Adrenal gland (tissue), 12 donors: Measurements from ENCODE around the gene ANKRD10. TPM values are rescaled to one million over a fixed set of nuclear protein-coding genes. Genes with fewer than 3 reads are reported as not detected.

Source experiments
- DNase-seq, 7 donors: peaks; one replicate each; pipeline ENCODE4 v3.0.0-alpha.2; 2019 to 2020
- H3K27ac ChIP-seq, 5 donors: fragments of 200-600 bp; sonication (generic) in 4 of 5; 1 replicate in 3 of 5; 2 replicates in 2 of 5; pipeline versions ENCODE4 v1.5.1 to v1.8.0; 2016 to 2020; ENCODE audit warnings: mild to moderate bottlenecking in 1 of 5
- H3K27me3 ChIP-seq: fragments of 200-600 bp; 2 replicates; pipeline ENCODE4 v1.8.0; 2021
- H3K36me3 ChIP-seq, 2 donors: fragments of 200-600 bp; replicated peaks in 1 of 2; 1 replicate in 1 of 2; 2 replicates in 1 of 2; pipeline versions ENCODE4 v1.5.1 to v1.8.0; 2018 to 2022
- H3K4me1 ChIP-seq, 2 donors: fragments of 200-600 bp; replicated peaks in 1 of 2; 1 replicate in 1 of 2; 2 replicates in 1 of 2; pipeline versions ENCODE4 v1.5.1 to v1.8.0; 2018 to 2021
- H3K4me3 ChIP-seq, 4 donors: fragments of 200-600 bp; sonication (generic) in 3 of 4; one replicate each; pipeline ENCODE4 v1.5.1; 2016 to 2018
- H3K9me3 ChIP-seq, 3 donors: fragments of 200-600 bp; sonication (generic) in 1 of 3; replicated peaks in 1 of 3; 1 replicate in 2 of 3; 2 replicates in 1 of 3; pipeline versions ENCODE4 v1.5.1 to v1.8.0; 2016 to 2021
- CTCF ChIP-seq, 6 experiments: fragments of 450-650 bp in 4 of 6; fragments of 200-600 bp in 2 of 6; sonication (generic) in 1 of 6; IDR thresholded peaks; 1 replicate in 5 of 6; 2 replicates in 1 of 6; pipeline versions ENCODE4 v1.5.1 to v1.8.0; 2016 to 2021; ENCODE audit warnings: antibody characterized with exemption in 6 of 6, mild to moderate bottlenecking in 2 of 6, moderate library complexity in 1 of 6
- POLR2A ChIP-seq, 2 donors: fragments of 450-650 bp; IDR thresholded peaks; one replicate each; pipeline ENCODE4 v1.6.1; 2017; ENCODE audit warnings: antibody characterized with exemption in 2 of 2, mild to moderate bottlenecking in 2 of 2, moderate library complexity in 1 of 2
- WGBS, 4 donors: extraction: QIAGEN DNeasy Blood & Tissue Kit in 2 of 4; methylation state at CpG; one replicate each; pipeline versions ENCODE4 v1.1.5 to v1.1.7; 2013 to 2017; 5-methylcytosine and 5-hydroxymethylcytosine counted together
- intact Hi-C, 2 donors: fragments of 100-400 bp; cut with DNase I; formaldehyde crosslinking; loops; one replicate each; pipeline versions ENCODE4 v1.14.1 to v1.15.0; 2022 to 2023
- polyA plus RNA-seq, 3 donors: library from polyadenylated mRNA; stranded (reverse); fragments of 200-250 nt in 2 of 3; fragments of 350-450 nt in 1 of 3; fragmentation: Illumina TruSeq in 1 of 3; extraction: RNeasy Lipid Tissue Mini Kit (QIAGEN cat#74804) in 1 of 3; gene quantifications; one replicate each; pipeline ENCODE4 v1.2.3, GENCODE V29; 2013 to 2014
- total RNA-seq, 9 donors: library from RNA; depleted of rRNA in 4 of 9; stranded (reverse); fragments of >200 nt in 4 of 9; fragments of 120-200 nt in 1 of 9; fragmentation: NEBNext Ultra II Directional in 1 of 9; extraction: Animal tissue kit (Norgen Biotek cat#: 25700) in 1 of 9; gene quantifications; one replicate each; pipeline versions ENCODE4 v1.1.0 to v1.2.4, GENCODE V29; 2013 to 2023
- donor health status: healthy with polysubstance abuse.
- donor health status: Bipolar disorder and iron deficiency.
- donor health status: DM: yes; HTN: yes; CAD: no.
- donor health status: DM: no; HTN: no; CAD: no.
- donor health status: DM: no; HTN: no; CAD: no.
- donor health status: DM: yes; HTN: yes; CAD: no.

Gene ANKRD10
- total and polyA plus RNA-seq, 12 donors: 36.5 to 159 (median 101) TPM

- no peaks in the 10 kb centered on the region for H3K27me3 ChIP-seq
- no peak for TF ChIP-seq CTCF (IDR thresholded peaks at IDR 0.05)
- TF ChIP-seq POLR2A (IDR thresholded peaks at IDR 0.05): no peak
- H3K27ac ChIP-seq: no peak overlapping the region
- no peak for DNase-seq
- WGBS, 4 donors: 88 to 90% (median 89%) methylated on average over 20 to 24 of the region's 24 CpGs
- no peaks in the 10 kb centered on the region for H3K9me3 ChIP-seq
- no peaks in the 10 kb centered on the region for H3K36me3 ChIP-seq
- intact Hi-C loops: loop anchor here in 1 of 2 donors (10.0 kb wide), 1 partner anchor 100 kb away; no protein-coding TSS in a partner anchor
- H3K4me3 ChIP-seq: no peak overlapping the region
- H3K4me1 ChIP-seq: no peaks in the 10 kb centered on the region
Observed at GRCh38 chr13:110944968-110945927, 30.4 kb upstream of the ANKRD10 start.

DNA sequence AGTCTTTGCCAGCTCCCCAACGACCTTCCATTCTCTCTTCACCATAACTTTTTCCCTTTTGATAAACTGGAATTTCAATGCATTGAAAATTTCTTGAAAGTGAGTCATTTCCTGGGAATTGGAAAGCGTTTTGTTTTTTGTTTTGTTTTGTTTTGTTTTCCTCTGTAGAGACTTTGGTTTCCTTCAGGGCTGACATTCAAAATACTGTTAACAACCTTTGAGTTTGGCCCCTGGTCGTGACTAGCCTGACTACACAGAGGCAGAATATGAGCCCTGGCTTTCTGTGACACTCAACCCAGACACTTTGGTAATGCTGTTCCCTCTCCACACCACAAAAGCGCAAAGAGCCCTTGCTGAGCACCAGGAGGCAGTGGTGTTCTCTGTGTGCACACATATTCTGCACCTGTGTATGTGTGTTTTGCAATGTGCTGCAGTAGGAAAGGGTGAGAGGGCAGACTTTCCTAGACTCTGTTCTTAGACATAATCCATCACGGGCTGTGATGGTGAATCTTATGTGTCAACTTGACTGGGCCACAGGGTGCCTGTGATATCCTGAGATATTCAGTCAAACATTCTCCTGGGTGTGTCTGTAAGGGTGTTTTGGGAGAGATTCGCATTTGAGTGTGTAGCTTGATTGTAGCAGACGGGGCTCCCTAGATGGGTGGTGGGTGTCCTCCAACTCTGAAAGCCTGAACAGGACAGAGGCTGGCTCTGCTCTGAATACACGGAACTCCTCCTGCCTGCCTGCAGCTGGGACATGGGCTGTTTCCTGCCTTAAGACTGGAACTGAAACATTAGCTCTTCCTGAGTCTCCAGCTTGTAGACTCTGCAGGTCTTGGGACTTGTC lies 29.5 kb upstream of the ANKRD10 start:
- TF ChIP-seq CTCF (IDR thresholded peaks at IDR 0.05) (peak; percentile 18 to 55 (median 45)), POLR2A (IDR thresholded peaks at IDR 0.05) (no peak)
- 47 to 59% (median 57%) methylated on average over 6 to 8 of the region's 8 CpGs for WGBS, 4 donors
- H3K27ac ChIP-seq: peak overlapping the region in 1 of 5 donors; percentile 17

DNA sequence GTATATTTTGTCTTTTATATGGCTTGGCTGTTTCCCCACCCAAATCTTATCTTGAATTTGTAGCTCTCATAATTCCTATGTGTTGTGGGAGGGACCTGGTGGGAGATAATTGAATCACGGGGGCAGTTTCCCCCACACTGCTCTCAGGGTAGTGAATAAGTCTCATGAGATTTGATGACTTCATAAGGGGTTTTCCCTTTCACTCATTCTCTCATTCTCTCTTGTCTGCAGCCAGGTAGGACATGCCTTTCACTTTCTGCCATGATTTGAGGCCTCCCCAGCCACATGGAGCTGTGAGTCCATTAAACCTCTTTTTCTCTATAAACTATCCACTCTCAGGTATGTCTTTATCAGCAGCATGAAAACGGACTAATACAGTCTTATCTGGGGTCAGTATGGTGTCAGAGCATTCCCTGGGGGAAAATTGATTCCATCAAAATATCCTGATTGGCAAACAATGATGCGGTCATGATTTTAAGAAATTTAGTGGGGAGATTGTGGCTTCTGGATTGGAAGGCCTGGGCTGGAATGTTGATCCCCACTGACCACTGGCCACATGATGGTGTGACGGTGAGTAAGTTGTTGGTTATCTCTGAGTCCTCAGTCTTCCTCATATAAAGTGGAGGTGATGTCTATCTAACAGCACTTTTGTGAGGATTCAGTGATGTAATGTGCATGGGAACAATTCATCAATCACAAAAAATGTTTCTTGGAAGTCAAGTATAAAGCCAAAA lies 27.5 kb upstream of the ANKRD10 start:
- H3K4me3 ChIP-seq: no peak overlapping the region
- H3K36me3 ChIP-seq: no peaks in the 10 kb centered on the region
- H3K27ac ChIP-seq: no peak overlapping the region
- WGBS, 4 donors: 76 to 85% (median 80%) methylated on average over 4 of the region's 4 CpGs
- H3K9me3 ChIP-seq: no peaks in the 10 kb centered on the region
- H3K4me1 ChIP-seq: no peaks in the 10 kb centered on the region
- H3K27me3 ChIP-seq: no peaks in the 10 kb centered on the region
- DNase-seq: no peak
- TF ChIP-seq POLR2A (IDR thresholded peaks at IDR 0.05): no peak
- no peak for TF ChIP-seq CTCF (IDR thresholded peaks at IDR 0.05)
- intact Hi-C loops: loop anchor here in 1 of 2 donors (10.0 kb wide), 1 partner anchor 102 kb away; no protein-coding TSS in a partner anchor

More for the DNA sequence above, 29.5 kb upstream of the ANKRD10 start:
- H3K9me3 ChIP-seq: no peaks in the 10 kb centered on the region
- no peaks in the 10 kb centered on the region for H3K27me3 ChIP-seq
- no peak overlapping the region for H3K4me3 ChIP-seq
- DNase-seq: peak in 5 of 7 donors; percentile 24 to 51 (median 47)
- H3K4me1 ChIP-seq: no peaks in the 10 kb centered on the region
- intact Hi-C loops: loop anchor here in 1 of 2 donors (10.0 kb wide), 1 partner anchor 100 kb away; no protein-coding TSS in a partner anchor
- no peaks in the 10 kb centered on the region for H3K36me3 ChIP-seq
